HG03175 (cell line): Measurements from ENCODE around the gene PPFIA3.
A peak's percentile ranks its signal among the peaks of the same experiment; 100 is the strongest.

ENCODE experiments used
- ATAC-seq: cut with Tn5 transposase; IDR thresholded peaks from one replicate; pipeline ENCODE4 v1.9.1; 2021; ENCODE audit warnings: mild to moderate bottlenecking, moderate library complexity; ENCODE audit not compliant: unreplicated experiment

The PPFIA3 gene

GRCh38 chr19:49102303-49102702, 17.0 kb upstream of the PPFIA3 start:
- ATAC-seq, result no peak

- no peak for ATAC-seq
Observed at GRCh38 chr19:49103331-49104085, 15.8 kb upstream of the PPFIA3 start.

- no peak for ATAC-seq
Observed at GRCh38 chr19:49104229-49104864, 15.0 kb upstream of the PPFIA3 start.

DNA sequence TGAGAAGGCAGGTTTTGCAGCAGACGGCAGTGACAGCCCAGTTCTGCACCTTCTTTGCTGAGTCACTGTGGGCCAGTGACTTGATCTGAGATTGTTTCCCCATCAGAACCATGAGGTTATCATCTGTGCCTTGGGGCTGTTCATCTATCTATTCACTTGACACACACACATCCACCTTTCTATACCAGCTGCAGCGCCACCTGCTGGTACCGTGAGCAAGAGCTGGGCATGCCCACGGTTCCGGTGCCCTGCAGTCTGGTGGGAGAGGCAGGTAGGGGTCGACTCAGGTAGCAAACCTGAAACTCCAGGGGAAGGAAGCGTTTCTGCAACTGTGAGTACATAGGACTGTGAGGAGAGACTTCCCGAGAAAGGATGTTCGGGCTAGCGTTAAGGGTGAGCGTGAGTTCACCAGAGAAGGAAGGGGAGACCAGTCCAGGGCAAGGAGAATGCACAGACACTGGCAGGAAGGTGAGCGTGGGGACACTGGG, 12.7 kb upstream of the PPFIA3 start:
- no peak for ATAC-seq

DNA sequence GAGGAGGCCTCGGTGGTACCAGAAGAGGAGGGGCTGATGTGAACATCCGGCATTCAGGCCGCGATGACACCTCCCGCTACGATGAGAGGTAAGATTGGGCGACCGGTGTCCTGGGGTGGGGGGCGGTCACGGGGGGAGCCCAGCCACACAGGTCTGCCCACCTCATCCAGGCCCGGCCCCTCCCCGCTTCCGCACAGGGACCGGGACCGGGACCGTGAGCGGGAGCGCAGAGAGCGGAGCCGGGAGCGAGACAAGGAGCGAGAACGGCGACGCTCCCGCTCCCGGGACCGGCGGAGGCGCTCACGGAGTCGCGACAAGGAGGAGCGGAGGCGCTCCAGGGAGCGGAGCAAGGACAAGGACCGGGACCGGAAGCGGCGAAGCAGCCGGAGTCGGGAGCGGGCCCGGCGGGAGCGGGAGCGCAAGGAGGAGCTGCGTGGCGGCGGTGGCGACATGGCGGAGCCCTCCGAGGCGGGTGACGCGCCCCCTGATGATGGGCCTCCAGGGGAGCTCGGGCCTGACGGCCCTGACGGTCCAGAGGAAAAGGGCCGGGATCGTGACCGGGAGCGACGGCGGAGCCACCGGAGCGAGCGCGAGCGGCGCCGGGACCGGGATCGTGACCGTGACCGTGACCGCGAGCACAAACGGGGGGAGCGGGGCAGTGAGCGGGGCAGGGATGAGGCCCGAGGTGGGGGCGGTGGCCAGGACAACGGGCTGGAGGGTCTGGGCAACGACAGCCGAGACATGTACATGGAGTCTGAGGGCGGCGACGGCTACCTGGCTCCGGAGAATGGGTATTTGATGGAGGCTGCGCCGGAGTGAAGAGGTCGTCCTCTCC, 11.5 kb upstream of the PPFIA3 start:
- ATAC-seq, result no peak

- no peak for ATAC-seq
Observed at GRCh38 chr19:49109051-49109450, 10.3 kb upstream of the PPFIA3 start.

DNA sequence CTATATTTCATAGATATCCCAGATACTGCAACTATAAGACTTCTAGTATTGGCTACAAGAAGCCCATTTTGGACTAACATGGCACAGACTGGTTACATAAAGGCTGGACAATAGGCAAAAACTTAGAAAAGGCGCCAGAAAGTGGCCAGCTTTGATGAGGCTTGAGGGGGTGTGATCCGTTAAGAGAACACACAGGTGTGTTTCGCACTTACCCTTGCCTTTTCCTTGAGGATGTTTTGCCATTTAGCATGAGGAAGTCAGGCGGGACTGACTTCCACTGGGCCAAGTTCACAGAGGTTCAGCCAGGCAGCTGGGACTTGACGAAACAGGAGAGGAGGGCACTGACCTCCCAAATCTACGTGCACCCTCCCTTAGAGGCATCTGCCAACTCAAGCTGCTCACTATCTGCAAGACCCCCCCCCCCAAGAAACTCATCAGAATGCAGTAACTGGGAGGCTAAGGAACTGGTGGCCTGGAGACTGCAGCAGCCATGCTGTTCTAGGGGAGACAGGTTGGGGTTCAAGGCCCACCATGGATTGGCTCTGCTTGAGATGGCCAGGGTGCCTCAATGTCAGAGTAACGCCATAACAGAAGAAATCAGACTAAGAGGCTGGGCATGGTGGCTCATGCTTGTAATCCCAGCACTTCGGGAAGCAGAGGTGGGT, 9.6 kb upstream of the PPFIA3 start:
- ATAC-seq, result no peak

- no peak for ATAC-seq
Observed at GRCh38 chr19:49110567-49110966, 8.8 kb upstream of the PPFIA3 start.

DNA sequence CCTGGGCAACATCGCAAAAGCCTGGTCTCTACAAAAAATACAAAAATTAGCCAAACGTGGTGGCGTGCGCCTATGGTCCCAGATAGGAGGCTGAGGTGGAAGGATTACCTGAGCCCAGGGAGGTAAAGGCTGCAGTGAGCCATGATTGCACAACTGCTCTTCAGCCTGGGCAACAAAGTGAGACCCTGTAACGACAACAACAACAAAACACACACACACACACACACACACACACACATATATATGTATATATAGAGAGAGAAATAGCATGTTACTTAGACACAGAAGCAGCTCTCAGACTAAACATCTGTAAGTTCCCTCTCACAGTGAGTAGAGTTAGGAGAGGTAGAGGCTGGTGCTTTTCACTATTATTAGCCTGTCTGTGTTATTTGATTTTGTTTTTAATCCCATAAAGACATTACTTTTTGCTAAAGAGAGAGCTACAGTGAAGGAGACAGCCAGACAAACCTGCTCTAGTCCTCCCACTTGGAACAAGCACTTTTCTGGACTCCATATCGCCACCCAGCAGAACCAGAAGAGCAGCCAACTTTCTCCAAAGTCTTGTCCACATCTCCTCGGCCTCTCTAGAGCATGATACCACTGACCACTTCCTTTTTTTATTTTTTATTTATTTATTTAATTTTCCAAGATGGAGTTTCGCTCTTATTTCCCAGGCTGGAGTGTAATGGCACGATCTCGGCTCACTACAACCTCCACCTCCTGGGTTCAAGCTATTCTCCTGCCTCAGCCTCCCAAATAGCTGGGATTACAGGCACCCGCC, 7.9 kb upstream of the PPFIA3 start:
- ATAC-seq, result no peak

DNA sequence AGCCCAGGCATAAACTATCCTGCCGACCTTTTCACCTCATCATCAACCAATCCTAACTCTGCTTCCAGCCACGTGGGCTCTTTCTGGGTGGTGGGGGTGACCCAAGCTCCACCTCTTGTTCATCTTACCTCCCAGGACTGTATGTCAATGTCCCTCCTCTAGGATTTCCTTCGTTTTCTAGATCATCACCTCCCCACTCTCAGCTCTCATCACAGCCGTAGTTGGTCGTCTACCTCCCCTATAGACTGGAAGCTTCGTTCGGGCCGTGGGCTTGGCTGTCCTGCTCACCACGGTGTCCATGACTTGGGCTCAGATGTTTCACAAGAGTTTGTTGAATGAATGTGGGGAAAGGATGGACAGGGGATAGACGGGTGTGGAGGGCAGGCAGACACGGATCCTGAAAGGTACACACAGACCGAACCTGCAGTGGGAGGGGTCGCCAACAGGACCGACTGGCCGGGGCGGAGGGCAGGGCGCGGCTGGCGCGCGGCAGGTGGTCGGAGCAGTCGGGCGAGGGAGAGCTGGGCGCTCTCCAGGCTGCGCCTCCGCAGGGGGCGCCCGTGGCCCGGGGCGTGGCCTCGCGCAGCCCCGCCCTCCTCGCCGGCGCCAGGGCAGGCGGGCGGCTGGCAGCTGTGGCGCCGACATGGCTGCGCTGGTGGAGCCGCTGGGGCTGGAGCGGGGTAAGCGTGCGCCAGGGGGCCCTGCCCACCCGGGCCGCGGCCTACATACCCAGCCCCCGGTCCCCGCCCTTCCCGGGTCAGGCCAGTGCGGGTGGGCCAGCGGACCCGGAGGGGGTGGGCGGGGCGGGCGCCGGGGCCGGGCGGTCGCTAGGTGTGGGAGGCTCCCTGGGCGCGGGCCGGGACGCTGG, 5.3 kb upstream of the PPFIA3 start, which contains the start of gene LIN7B:
TSS of gene LIN7B (plus strand) at position 609 of the 868 bp plus-strand sequence. CDS start at position 644, 35 bp downstream.
- peak; percentile 48 for ATAC-seq

DNA sequence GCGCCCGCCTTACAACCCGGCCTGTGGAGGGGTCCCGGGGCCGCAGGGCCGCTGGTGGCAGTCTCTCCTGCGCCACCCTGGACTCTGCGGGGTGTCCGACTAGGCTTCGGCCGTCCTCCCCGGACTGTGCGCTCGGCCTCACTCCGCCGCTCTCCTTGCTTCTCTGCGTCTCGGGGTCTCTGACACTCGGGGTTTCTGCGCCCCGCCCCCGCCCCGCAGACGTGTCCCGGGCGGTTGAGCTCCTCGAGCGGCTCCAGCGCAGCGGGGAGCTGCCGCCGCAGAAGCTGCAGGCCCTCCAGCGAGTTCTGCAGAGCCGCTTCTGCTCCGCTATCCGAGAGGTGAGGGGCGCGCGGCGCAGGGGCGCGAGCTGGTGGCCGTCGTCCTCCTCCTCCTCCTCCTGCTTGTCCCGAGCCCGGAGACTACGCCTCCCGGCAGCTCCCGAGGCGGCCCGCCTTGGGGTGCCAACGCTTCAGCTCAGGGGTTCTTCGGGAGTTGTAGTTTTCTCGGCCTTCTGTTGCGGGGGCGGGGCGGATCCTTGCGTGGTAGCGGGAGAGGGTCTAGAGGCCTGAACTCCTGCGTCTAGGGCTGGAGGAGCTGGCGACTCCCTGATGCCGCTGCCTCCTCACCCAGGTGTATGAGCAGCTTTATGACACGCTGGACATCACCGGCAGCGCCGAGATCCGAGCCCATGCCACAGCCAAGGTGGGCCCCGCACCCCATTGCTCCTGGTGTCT, 4.5 kb upstream of the PPFIA3 start:
- ATAC-seq, result no peak

- ATAC-seq, result no peak
Observed at GRCh38 chr19:49116544-49116943, 2.8 kb upstream of the PPFIA3 start.

GRCh38 chr19:49117677-49118564, 1.4 kb upstream of the PPFIA3 start:
- ATAC-seq, result no peak

DNA sequence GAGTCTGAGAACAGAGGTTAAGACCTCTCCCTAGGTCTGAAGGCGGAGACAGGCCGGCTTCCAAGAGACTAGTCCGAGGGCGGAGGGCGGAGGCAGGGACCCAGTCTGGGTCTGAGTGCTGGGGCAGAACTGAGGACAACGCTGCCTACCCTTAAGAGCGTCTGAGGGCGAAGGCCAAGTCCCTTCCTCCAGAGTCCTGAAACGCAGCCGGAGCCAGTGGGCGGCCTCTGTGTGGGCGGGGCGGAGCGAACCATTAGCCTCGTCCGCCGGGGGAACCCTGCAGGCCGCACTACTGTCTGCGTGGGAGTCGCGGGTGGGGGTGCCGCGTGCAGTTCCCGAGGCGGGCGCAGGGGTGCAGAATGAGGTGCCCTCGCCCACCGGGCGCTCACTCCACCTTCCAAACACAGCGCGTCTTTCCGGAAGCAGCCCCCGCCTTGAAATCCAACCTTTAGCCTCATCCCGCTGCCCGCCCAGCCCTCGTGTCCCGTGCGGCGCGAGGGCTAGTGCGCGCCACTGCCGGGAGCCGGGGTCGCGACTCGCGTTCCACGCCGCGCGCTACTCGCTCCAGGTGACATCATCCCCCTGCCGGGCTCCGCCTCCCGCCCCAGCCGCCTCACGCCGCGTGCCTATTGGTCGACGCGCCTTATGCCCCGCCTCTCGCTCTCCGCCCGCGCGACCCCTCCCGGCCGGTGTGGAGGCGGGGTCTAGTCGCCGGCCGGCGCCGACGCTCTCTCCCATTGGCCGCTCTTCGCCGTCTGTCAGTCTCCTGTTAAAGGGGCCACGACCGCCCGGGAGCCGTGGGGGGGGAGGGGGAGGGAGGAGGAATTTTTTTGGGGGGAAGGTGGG, 556 bp upstream of the PPFIA3 start, which contains the start of gene C19orf73:
TSS of gene C19orf73 (minus strand) at position 579 of the 846 bp plus-strand sequence. CDS start at position 458, 121 bp downstream.
- peak; percentile 74 for ATAC-seq

DNA sequence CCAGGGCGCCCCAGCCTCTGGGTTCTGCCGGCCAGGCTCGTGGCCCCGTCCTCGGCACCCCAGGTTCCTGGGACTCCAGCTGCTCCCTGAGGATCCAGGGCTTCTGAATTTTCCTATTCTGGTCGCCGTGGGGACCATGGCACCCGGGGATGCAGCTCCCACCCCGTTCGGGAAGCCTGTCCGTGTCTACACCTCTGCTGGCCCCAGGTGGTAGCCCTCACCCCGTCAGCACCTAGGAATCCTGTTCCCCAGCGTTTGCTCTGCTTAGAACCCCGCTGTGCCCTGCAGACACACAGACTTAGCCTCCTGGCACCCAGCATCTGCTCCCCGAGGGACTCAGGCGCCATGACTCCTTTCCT, 960 bp downstream of the PPFIA3 start:
- ATAC-seq, result no peak

DNA sequence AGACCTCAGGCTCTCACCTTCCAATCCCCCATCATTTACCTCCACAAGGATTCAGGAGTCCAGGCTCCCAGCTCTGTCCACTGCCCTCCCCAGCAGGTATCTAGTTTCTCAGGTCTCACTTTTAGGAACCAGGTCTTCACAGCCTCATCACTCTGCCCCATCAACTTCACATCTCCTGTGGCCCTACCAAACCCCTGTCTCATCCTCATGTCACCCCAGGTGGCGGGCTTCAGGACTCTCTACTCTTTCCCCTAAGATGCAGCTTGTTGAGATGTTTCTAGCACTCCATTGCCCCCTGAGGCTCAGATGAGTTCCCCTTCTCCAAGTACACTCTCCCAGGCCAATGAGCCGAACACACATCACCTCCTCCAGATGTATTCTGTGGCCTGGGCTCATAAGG, 1.5 kb downstream of the PPFIA3 start:
- no peak for ATAC-seq
